Glomerular visceral epithelial cell (primary cell): ENCODE measurements around the gene GABRA4.

ENCODE experiments used
- DNase-seq: peaks from one replicate; pipeline ENCODE4 v3.0.0-alpha.2; 2016; ENCODE audit errors: extremely low spot score

GABRA4 gene

DNA sequence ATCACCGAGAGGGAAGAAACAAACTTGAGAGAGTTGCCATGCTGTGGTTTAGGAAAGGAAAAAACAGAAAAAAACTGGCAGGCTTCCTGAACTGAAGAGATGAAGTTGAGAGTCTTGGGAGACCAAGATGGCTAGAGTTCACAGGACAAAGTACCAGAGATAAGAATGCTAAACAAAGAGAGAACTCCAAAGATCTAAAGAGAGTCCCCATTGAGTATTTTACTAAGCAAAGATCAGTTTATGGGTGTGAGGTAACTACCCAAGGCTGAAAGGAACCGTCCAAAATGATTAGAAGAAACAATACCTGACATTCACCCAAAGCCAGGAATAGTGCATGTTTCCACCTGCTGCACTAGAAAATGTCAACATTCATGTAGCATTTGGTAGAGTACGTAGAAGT, 62.5 kb downstream of the GABRA4 start:
- DNase-seq: no peak

DNA sequence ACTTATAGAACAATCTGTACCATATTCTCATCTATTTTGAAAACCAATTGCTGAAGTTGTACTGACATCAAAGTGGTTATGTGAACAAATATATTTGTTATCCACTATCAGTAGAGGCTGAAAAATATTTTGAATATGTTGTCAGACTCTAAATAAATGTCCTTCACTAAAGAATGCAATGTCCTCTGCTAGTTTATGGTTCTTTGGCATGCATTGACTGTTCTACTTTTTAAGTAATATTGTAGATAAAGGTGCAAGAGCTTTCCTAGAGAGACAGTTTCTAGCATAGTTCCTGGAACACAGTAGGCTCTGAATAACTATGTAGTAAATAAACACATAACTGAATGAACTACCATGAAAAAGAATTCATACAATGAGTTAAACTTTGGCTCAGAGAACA, 66.2 kb downstream of the GABRA4 start:
- DNase-seq: no peak

DNA sequence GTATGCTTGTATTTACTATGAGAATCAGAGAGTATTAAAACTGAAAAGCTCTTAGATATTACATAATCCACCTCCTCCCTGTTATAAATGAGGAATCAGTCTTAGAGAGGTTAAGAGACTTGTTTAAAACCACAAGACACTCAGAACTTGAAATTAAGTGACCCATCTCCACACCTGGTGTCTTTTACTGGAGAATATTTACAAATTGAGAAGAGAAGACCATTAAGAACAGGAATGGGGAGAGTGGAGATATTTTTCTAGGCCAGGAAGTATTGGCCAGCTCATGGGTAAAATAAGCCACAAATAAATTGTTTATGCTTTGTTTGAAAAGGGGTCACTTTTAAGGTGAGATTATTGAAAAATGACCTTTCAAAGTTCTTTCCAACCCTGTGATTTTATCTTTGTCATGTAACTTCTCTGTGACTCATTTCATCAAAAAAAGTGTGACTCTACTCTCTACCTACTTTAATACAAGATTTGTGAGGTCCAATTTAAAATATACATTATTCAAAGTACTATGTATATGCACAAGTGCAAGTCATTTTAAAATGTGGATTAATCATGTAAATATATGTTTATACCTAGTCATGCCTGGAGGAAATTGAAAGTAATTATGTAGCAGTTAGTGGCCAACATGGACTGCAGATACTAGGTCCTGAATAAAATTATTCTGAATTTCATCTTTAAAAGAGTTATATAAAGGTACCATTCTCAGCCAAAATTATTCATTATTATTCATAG, 68.4 kb downstream of the GABRA4 start:
- no peak for DNase-seq

DNA sequence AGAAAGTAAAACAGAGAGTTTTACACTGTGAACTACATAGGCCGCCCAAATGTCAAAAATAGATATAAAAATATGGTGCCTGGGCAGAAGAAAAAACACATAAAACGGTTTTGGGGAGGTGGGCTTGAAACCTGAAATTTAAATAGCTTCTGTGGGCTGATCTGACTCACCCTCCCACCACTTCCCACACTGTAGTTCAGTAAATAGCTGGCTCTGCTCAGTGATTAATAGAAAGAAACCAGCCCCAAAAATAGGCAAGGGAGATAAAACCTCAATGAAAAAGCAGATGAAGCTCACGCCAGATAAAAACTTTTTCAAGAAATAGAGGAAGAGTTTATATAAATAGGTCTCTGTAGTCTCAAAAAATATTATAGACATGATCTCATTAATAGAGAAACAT, 71.2 kb downstream of the GABRA4 start:
- DNase-seq: no peak

DNA sequence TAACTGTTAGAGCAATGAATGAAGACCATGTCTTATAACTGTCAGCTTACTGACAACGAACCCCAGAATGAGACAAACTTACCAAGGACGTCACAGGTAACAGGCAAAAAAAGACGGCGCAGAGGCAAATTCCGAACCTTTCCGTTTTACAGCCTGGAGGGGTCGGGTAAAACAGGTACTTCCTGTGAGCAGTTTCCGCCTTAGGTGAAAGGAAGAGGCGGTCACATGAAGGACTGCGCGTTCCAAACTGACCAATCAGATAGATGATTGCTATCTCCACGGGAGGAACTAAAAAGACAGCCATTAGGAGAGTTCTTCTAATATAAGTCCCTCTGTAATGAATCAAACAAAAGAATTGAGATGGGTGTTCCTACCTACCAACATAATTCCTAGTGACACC, 84.3 kb downstream of the GABRA4 start, which contains the start of gene COX7B2:
Gene COX7B2 (minus strand): TSS at position 168 of the 400 bp plus-strand sequence. CDS start 174,053 bp downstream, outside the sequence.
- no peak for DNase-seq

DNA sequence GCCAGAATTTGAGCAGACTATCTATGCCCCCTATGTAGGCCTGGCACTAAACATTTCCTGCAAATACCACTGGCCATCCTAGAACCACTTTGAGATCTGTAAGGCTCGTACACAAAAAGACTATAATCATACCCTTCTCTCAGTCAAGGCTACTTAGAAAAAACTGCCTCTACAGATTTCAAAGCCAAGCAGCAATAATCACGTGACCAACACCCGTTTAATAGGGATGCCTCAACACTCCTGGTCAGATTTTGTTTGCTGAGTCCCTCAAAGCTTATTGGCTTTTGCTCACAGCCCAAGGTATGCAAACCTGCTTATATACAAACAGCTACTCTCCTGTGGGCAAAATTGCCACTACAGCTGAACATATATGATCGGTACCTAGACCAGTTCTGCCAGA, 85.2 kb downstream of the GABRA4 start:
- no peak for DNase-seq

DNA sequence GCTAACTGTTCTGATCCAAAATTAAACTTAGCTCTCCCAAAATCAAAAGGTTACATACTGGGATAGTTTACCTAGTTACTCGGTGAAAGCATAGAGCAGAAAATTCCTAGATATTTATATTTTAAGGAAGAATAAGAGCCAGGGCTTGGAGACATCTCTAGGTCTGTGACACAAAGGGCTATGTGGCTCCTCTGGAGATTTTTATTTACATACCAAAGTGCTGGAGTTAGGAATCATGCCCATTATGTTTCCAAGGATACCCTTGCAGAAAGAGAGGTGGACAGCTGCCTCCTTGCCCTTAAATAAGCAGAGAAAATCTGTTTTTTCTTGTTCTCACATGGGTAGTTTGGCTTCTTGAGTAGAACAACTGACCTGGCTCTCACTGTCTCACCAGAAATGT, 93.3 kb downstream of the GABRA4 start:
- DNase-seq: no peak

DNA sequence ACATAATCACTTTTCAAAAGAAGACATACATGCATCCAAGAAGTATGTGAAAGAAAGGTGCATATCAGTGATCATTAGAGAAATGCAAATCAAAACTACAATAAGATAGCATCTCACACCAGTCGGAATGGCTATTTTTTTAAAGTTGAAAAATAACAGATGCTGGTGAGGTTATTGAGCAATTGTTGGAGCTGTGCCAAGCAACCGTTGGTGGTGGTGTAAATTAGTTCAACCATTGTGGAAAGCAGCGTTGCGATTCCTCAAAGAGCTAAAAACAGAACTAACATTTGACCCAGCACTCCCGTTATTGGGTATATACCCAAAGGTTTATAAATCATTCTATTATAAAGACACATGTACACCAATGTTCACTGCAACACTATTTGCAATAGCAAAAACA, 98.6 kb downstream of the GABRA4 start:
- no peak for DNase-seq

DNA sequence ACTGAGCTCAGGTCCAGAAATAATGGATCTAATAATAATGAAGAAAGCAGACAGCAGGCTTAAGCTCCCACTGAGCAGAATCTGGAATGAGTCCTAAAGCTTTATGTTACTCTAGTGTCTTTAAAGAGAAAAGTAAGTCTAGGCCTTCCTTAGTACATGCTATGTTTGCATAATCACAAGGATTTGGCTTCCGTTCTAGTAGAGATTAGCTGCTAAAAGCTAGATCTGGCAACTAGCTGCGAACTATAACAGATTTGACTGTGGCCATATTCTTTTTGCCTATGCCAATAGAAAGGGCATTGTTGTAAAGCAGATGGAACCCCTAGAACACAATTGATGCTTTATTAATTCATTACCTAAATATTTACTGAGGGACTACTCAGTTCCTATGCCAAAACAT, 103.3 kb downstream of the GABRA4 start:
- DNase-seq: no peak

DNA sequence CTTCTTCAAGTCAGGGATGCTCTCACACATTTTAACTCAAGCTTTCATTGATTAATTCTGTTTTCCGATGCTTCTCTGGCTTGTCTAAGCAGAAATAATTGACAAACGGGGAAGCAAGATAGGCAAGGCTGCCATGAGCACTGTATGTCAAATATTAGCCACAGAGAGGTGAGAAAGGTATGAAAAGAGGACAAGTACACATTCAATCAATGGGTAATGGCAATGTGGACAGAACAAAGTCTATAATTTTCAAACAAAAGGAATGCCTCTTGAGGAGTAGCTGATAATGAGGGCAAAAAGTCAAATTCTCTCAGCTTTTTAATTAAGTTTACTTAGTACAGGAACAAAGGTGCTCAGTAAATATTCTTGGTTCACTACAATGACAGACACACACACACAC, 104.0 kb downstream of the GABRA4 start:
- no peak for DNase-seq

DNA sequence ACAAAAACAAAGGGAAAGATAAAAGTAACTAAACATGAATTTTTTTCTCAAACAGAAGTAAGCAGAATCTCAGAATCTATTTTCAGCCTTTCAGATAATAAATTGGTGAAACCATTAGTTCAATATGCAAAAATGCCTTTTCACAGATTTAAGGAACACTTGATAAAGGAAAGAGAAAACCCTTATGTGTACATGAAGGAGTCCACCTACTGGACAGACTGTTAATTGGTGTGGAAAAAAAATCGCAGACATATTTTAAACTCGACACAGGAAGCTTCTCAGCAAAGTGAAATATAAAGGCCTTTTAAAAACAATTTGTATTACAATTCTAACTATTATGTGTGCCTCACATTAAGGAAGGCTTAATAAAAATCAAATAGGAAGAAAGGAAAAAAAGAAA, 106.7 kb downstream of the GABRA4 start:
- no peak for DNase-seq

DNA sequence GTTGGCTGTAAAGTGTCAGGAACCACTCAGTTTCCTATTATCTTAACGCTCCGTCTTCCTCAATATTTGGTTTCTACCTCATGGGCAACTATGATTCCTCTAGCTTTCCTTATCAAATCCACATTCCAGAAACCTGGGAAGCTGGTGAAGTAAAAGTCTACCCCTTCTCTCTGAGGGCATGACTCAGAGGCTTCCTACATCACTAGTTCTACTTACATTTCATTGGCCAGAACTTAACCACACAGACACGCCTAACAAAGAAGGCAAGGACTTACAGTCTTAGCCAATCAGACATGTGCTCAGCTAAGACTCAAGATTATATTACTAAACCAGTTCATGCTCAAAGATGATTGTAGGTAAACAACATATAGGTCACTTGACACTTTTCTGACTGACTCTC, 114.7 kb downstream of the GABRA4 start:
- no peak for DNase-seq

DNA sequence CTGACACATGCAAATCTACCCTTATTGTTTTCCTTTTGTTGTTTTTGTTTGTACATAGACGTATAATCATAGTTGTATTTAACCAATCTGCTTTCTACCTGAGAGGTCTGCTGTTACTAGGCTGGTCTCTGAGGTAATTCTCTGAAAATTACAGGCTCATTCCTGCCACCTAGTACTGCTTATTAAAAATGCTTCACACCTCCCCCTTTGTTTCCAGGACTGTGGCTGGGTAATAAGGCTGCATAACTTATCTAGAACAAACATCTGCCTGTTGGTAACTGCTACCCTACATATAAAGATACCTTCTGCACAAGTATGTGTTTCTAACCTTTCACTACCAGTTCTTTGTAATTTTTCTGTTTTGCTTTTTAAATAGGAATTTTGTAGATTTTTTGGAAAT, 118.6 kb downstream of the GABRA4 start:
- no peak for DNase-seq

DNA sequence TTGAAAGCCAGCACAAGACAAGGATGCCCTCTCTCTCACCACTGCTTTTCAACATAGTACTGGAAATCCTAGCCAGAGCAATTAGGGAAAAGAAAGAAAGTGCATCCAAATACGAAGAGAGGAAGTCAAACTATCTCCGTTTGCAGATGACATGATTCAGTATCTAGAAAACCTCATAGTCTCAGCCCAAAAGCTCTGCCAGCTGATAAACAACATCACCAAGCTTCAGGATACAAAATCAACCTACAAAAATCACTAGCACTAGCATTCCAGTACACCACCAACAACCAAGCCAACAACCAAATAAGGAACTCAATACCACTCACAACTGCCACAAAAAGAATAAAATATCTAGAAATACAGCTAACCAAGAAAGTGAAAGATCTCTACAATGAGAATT, 123.0 kb downstream of the GABRA4 start:
- no peak for DNase-seq
